SK-MEL-5 (cell line): ENCODE results near the gene MFSD8. TPM values are rescaled to one million over a fixed set of nuclear protein-coding genes. Genes with fewer than 3 reads are reported as not detected.
"Not testable (repeated sequence)": the region's sequence is repeated elsewhere in the genome, so short reads cannot be mapped to it uniquely, and the experiment has no call there.

ENCODE experiments used
- DNase-seq: peaks from one replicate; pipeline ENCODE4 v3.0.0-alpha.2; 2016; ENCODE audit warnings: low read depth, low spot score
- in situ Hi-C: cut with HindIII; loops from 2 replicates; pipeline ENCODE4 v1.10.0; 2016; ENCODE audit warnings: low sequenced_read_pairs, high pct_unique_total_duplicates, low pct_unique_long_range_greater_than_20kb
- polyA plus RNA-seq, 2 experiments: library from polyadenylated mRNA; depleted of rRNA; stranded (reverse); fragments of >200 nt; gene quantifications; 2 replicates each; pipeline ENCODE4 v1.2.3, GENCODE V29; 2015
- total RNA-seq: library from RNA; depleted of rRNA; stranded (reverse); fragments of >200 nt; shearing (Covaris generic); gene quantifications from 2 replicates; pipeline ENCODE4 v1.2.3, GENCODE V29; 2014; rRNA removed

Gene MFSD8
- total RNA-seq: 12.7 and 20.5 TPM in 2 replicates
- polyA plus RNA-seq (2015; cell fraction: cytosol; rRNA removed): 5.4 and 7.4 TPM in 2 replicates
- 72.7 and 78.5 TPM in 2 replicates for polyA plus RNA-seq (2015; cell fraction: nucleus; rRNA removed)

- DNase-seq: peak; percentile 97
- in situ Hi-C loops: no loop called here
These were observed at the start of gene MFSD8, which contains the start of gene ABHD18 for GRCh38 chr4:127965062-127965802. Gene MFSD8, minus strand, starts transcription at chr4:127965173. Its CDS starts 40 bp downstream, at chr4:127965133. Gene ABHD18, plus strand, starts transcription at chr4:127965406. Its CDS starts 17,550 bp downstream, at chr4:127982956.

GRCh38 chr4:128009428-128009827 lies 44.5 kb upstream of the MFSD8 start:
- in situ Hi-C loops: no loop called here
- DNase-seq: no peak

- in situ Hi-C loops: no loop called here
- no peak for DNase-seq
These were observed 41.6 kb upstream of the MFSD8 start for GRCh38 chr4:128006592-128006991.

GRCh38 chr4:127997534-127998388 lies 32.8 kb upstream of the MFSD8 start:
- DNase-seq: peak; percentile 34
- in situ Hi-C loops: no loop called here

- in situ Hi-C loops, DNase-seq: not testable (repeated sequence)
These were observed 31.5 kb upstream of the MFSD8 start for GRCh38 chr4:127996521-127996920.

- in situ Hi-C loops: no loop called here
- DNase-seq: no peak
These were observed 30.8 kb upstream of the MFSD8 start for GRCh38 chr4:127995776-127996175.

GRCh38 chr4:127993151-127993550 lies 28.2 kb upstream of the MFSD8 start:
- in situ Hi-C loops: no loop called here
- no peak for DNase-seq

GRCh38 chr4:127988638-127989037 lies 23.7 kb upstream of the MFSD8 start:
- in situ Hi-C loops: no loop called here
- no peak for DNase-seq

GRCh38 chr4:127985989-127986388 lies 21.0 kb upstream of the MFSD8 start:
- DNase-seq: peak; percentile 8
- in situ Hi-C loops: no loop called here

- in situ Hi-C loops: no loop called here
- DNase-seq: no peak
These were observed 17.5 kb upstream of the MFSD8 start for GRCh38 chr4:127982445-127982844.

- in situ Hi-C loops: no loop called here
- DNase-seq: no peak
These were observed 14.0 kb upstream of the MFSD8 start for GRCh38 chr4:127978930-127979329.

GRCh38 chr4:127975121-127975770 lies 10.3 kb upstream of the MFSD8 start:
- in situ Hi-C loops: no loop called here
- no peak for DNase-seq

- in situ Hi-C loops, DNase-seq: not testable (repeated sequence)
These were observed 6.0 kb upstream of the MFSD8 start for GRCh38 chr4:127970925-127971324.

GRCh38 chr4:127968586-127968985 lies 3.6 kb upstream of the MFSD8 start:
- in situ Hi-C loops: no loop called here
- DNase-seq: no peak

GRCh38 chr4:127967141-127967775 lies 2.3 kb upstream of the MFSD8 start:
- DNase-seq: no peak
- in situ Hi-C loops: no loop called here

GRCh38 chr4:127965803-127966175 lies 816 bp upstream of the MFSD8 start:
- in situ Hi-C loops: no loop called here
- DNase-seq: peak; percentile 13

- DNase-seq, in situ Hi-C loops: not testable (repeated sequence)
These were observed 429 bp downstream of the MFSD8 start for GRCh38 chr4:127964426-127965061.
